Endothelial cell (in vitro differentiated cells): ENCODE measurements around the gene CACNB4. TPM values are rescaled to one million over a fixed set of nuclear protein-coding genes. Genes with fewer than 3 reads are reported as not detected.
A peak's percentile ranks its signal among the peaks of the same experiment; 100 is the strongest.

ENCODE experiments used
- DNase-seq: peaks from one replicate; pipeline ENCODE4 v3.0.0; 2021; ENCODE audit warnings: low spot score
- H3K27ac Mint-ChIP-seq: one replicate; pipeline ENCODE4 v1.8.0; 2021; ENCODE audit warnings: mixed read lengths, inconsistent platforms; ENCODE audit not compliant: unreplicated experiment
- H3K27me3 Mint-ChIP-seq: one replicate; pipeline ENCODE4 v1.8.0; 2021; ENCODE audit warnings: mild to moderate bottlenecking, moderate library complexity, mixed read lengths, inconsistent platforms; ENCODE audit not compliant: unreplicated experiment
- H3K36me3 Mint-ChIP-seq: one replicate; pipeline ENCODE4 v1.8.0; 2021; ENCODE audit warnings: mild to moderate bottlenecking, low read depth, mixed read lengths, inconsistent platforms; ENCODE audit not compliant: unreplicated experiment
- H3K4me1 Mint-ChIP-seq: one replicate; pipeline ENCODE4 v1.8.0; 2021; ENCODE audit warnings: mild to moderate bottlenecking, mixed read lengths, inconsistent platforms; ENCODE audit not compliant: unreplicated experiment
- H3K4me3 Mint-ChIP-seq: one replicate; pipeline ENCODE4 v1.8.0; 2021; ENCODE audit warnings: mild to moderate bottlenecking, mixed read lengths, inconsistent platforms; ENCODE audit not compliant: unreplicated experiment
- H3K9me3 Mint-ChIP-seq: one replicate; pipeline ENCODE4 v1.8.0; 2021; ENCODE audit warnings: mixed read lengths, inconsistent platforms; ENCODE audit not compliant: unreplicated experiment
- total RNA-seq: library from RNA; stranded (reverse); fragmentation: NEBNext Ultra II Directional; extraction: Animal tissue kit (Norgen Biotek cat#: 25700); gene quantifications from one replicate; pipeline ENCODE4 v1.2.1, GENCODE V29; 2021; ENCODE audit not compliant: unreplicated experiment
- TF ChIP-seq, protein P1 (sequence below): fragments of 200-600 bp; sonication (generic); IDR thresholded peaks from one replicate; pipeline ENCODE4 v1.5.0; 2021; ENCODE audit warnings: antibody characterized with exemption; ENCODE audit not compliant: unreplicated experiment

CACNB4 gene
- total RNA-seq, 1 donor from 2014 or later, result 1.5 TPM

- Mint-ChIP-seq H3K36me3 (peaks cover 3% of the 10 kb centered on the region), H3K27me3 (peaks cover 2% of the 10 kb centered on the region), H3K4me3 (no peak overlapping the region), H3K27ac (peak overlapping the region; percentile 67), H3K9me3 (no peaks in the 10 kb centered on the region), H3K4me1 (peaks cover 11% of the 10 kb centered on the region)
- DNase-seq, result no peak
- TF ChIP-seq, protein P1, sequence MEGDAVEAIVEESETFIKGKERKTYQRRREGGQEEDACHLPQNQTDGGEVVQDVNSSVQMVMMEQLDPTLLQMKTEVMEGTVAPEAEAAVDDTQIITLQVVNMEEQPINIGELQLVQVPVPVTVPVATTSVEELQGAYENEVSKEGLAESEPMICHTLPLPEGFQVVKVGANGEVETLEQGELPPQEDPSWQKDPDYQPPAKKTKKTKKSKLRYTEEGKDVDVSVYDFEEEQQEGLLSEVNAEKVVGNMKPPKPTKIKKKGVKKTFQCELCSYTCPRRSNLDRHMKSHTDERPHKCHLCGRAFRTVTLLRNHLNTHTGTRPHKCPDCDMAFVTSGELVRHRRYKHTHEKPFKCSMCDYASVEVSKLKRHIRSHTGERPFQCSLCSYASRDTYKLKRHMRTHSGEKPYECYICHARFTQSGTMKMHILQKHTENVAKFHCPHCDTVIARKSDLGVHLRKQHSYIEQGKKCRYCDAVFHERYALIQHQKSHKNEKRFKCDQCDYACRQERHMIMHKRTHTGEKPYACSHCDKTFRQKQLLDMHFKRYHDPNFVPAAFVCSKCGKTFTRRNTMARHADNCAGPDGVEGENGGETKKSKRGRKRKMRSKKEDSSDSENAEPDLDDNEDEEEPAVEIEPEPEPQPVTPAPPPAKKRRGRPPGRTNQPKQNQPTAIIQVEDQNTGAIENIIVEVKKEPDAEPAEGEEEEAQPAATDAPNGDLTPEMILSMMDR, result no peak
These were observed 61.0 kb downstream of the CACNB4 start for GRCh38 chr2:152037743-152038435.

DNA sequence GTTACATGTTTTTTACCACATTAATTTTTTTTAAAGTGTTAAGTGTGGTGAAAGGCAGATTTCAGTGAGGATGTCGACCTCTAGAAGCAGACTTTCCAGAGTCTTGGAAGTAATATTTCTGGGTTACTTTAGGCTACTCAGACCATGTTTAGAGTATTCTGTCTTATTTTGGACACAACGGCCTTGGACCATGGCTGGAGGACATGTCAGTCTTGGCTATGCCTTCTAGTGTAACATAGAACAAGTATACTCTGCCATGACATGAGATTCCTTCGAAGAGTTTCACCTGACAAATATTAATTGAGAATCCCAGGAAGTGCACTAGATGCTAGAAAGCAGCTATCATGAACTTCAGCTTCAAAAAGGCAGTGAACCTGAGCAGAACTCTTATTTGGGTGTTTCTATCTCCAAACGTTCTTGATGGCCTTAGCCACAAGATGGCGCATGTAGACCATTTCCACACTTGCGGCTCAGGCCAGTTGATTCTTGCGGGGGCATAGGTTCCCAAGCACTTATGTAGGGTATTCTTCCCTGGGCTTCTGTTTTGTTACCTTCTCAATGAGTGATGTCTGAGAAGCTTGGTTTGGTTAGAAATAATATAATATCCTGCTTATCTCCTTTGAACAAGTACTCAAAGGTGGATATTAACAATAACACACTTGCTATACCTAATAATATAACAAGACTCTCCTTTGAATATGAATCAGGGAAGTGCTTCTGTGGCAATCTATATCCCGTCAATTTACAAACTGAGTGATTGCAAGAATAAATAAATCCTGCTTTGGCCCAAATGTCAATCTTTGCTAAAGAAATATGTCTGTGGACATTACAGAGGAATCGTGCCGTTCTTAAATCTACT lies 62.0 kb downstream of the CACNB4 start:
- Mint-ChIP-seq H3K27ac (no peak overlapping the region), H3K36me3 (peaks cover 3% of the 10 kb centered on the region), H3K4me3 (no peak overlapping the region), H3K9me3 (no peaks in the 10 kb centered on the region), H3K27me3 (peaks cover 2% of the 10 kb centered on the region), H3K4me1 (peaks cover 11% of the 10 kb centered on the region)
- TF ChIP-seq, protein P1, result peak; percentile 59
- peak; percentile 71 for DNase-seq

DNA sequence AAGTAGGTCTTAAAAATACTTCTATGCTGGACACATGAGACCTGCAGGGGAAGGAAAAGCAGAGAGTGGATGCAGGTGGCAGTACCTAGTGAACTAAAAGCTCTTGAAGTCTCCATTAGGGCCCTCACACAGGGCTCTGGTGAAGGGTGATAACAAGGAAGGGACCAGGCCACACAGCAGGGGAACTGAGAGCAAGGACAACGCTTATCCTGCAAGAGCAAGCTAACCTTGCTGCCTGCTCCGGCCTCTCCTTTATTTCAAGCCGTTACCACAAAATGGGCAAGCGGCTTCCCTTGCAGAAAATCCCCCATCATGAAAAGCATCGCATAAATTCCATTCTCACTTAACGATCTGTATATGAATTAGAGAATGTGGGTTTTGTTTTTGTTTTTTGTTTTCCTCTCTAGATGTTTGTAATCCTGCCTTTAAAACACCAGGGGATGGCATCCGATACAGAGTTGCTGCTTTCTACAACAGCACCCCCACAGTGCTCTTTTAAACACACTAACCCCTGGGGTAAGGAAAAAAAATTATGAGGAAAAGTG lies 64.5 kb downstream of the CACNB4 start:
- TF ChIP-seq, protein P1, result no peak
- peaks cover 3% of the 10 kb centered on the region for H3K36me3 Mint-ChIP-seq
- no peaks in the 10 kb centered on the region for H3K9me3 Mint-ChIP-seq
- H3K27ac Mint-ChIP-seq, result no peak overlapping the region
- H3K27me3 Mint-ChIP-seq, result no peaks in the 10 kb centered on the region
- no peak overlapping the region for H3K4me3 Mint-ChIP-seq
- peaks cover 11% of the 10 kb centered on the region for H3K4me1 Mint-ChIP-seq
- DNase-seq, result no peak

GRCh38 chr2:152033011-152033925 lies 65.6 kb downstream of the CACNB4 start:
- H3K36me3 Mint-ChIP-seq, result peaks cover 3% of the 10 kb centered on the region
- TF ChIP-seq, protein P1, result no peak
- no peak for DNase-seq
- no peaks in the 10 kb centered on the region for H3K9me3 Mint-ChIP-seq
- no peak overlapping the region for H3K4me3 Mint-ChIP-seq
- H3K4me1 Mint-ChIP-seq, result peaks cover 4% of the 10 kb centered on the region
- no peak overlapping the region for H3K27ac Mint-ChIP-seq
- H3K27me3 Mint-ChIP-seq, result no peaks in the 10 kb centered on the region
